ENCODE measurements around the gene HEXB. TPM values are rescaled to one million over a fixed set of nuclear protein-coding genes. Genes with fewer than 3 reads are reported as not detected.

Gene HEXB
- total and polyA plus RNA-seq, 2 of the 4 experiments (the other 2 are of a cell fraction), result 76.7 to 126 TPM

DNA sequence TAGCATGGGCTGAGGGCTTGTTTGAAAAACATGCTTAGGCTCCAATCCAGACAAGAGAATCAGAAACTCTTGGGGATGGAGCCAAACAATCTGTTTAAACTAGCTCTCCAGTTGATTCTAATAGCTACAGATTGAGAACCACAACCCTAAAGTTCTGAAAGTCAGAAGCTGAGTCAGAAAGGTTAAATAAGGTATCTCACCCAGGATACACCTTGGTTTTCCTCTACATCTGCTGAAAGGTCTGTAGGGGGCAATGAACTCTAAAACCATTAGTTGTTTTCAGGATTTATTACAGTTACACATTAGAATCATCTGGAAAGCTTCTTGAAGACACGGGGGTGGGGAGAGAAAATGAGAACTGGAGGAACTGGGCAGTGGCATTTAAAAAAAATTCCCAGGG lies 76.2 kb downstream of the HEXB start:
- Histone ChIP-seq H3K4me1 (ENCODE audit: control insufficient read depth, insufficient read depth, low read length) (peaks cover 7% of the 10 kb centered on the region), H2BK120ac (ENCODE audit: low read depth, low read length) (no peak overlapping the region), H3K14ac (replicated peaks; ENCODE audit: low read depth, low read length) (no peak overlapping the region), H4K20me1 (ENCODE audit: insufficient read depth, low read length) (no peaks in the 10 kb centered on the region), H2BK5ac (ENCODE audit: low read depth, low read length, poor library complexity, severe bottlenecking) (peak overlapping the region; percentile 10), H3K79me1 (ENCODE audit: low read depth in 1 of 2, low read length in 2 of 2) (peaks cover 8 to 29% of the 10 kb centered on the region in 2 experiments; a peak in 3 of 4 replicates), H3K9ac (ENCODE audit: low read depth, low read length) (no peak overlapping the region), H3K9me1 (ENCODE audit: insufficient read depth, low read length) (no peaks in the 10 kb centered on the region), H3K9me3 (ENCODE audit: control insufficient read depth, insufficient read depth, low read length) (no peaks in the 10 kb centered on the region), H4K8ac (ENCODE audit: low read depth in 2 of 2, low read length in 2 of 2) (no peak overlapping the region), H3K27me3 (ENCODE audit: control insufficient read depth, insufficient read depth, low read length) (no peaks in the 10 kb centered on the region), H3K56ac (ENCODE audit: extremely low read depth, insufficient read depth, low read length) (no peak overlapping the region), H3K4ac (ENCODE audit: low read depth, low read length) (no peak overlapping the region), H2AFZ (replicated peaks; ENCODE audit: low read length, poor library complexity) (no peak overlapping the region), H3K23ac (ENCODE audit: low read depth, low read length) (no peak overlapping the region), H4K5ac (ENCODE audit: low read depth, low read length) (peak overlapping the region; percentile 62; the same call in 1 of the 2 replicates), H2AK5ac (ENCODE audit: low read depth, low read length) (no peak overlapping the region), H4K91ac (ENCODE audit: insufficient read depth, low read depth, low read length) (no peak overlapping the region), H2AK9ac (replicated peaks; ENCODE audit: low read depth, low read length, poor library complexity) (no peak overlapping the region), H3K27ac (ENCODE audit: insufficient read depth, low read length) (no peak overlapping the region), H3K4me2 (ENCODE audit: low read depth, low read length) (no peak overlapping the region), H2BK15ac (ENCODE audit: low read depth, low read length) (no peak overlapping the region), H3K18ac (ENCODE audit: low read depth, low read length) (no peak overlapping the region), H3K4me3 (ENCODE audit: insufficient read depth, low read depth, low read length) (no peak overlapping the region), H3K36me3 (ENCODE audit: control insufficient read depth, insufficient read depth, low read length) (peaks cover 5% of the 10 kb centered on the region), H2BK20ac (ENCODE audit: low read depth, low read length) (no peak overlapping the region)
- POLR2A ChIA-PET (ENCODE audit: unreplicated experiment), result no interaction called here
- DNase-seq (peak; percentile 3), ATAC-seq (ENCODE audit: low read depth) (no peak)
- CTCF ChIA-PET, result no interaction called here
- BruUV-seq (replicated peaks), result no TSS peak
- whole genome bisulfite sequencing, 2 experiments (ENCODE audit: extremely low coverage in 2 of 2, insufficient read length in 1 of 2), result no CpG with 5 or more reads among the region's 1 CpG
- intact Hi-C loops (cut with micrococcal nuclease), result no loop called here
- in situ Hi-C loops (cut with MboI; ENCODE audit: low sequenced_read_pairs), result loop anchor here (25.0 kb wide), 1 partner anchor 601 kb away; no protein-coding TSS in a partner anchor
- TF ChIP-seq BHLHE40 (IDR thresholded peaks at IDR 0.05; ENCODE audit: low read depth, low read length) (no peak), MAFK (IDR thresholded peaks at IDR 0.05; ENCODE audit: low read depth, low read length) (no peak), RCOR1 (IDR thresholded peaks at IDR 0.05; ENCODE audit: insufficient replicate concordance, low read length) (no peak), RFX5 (IDR thresholded peaks at IDR 0.05; ENCODE audit: low read depth, low read length) (no peak), CHD1 (IDR thresholded peaks at IDR 0.05; ENCODE audit: low read depth, low read length) (no peak), NFE2L2 (IDR thresholded peaks at IDR 0.05; ENCODE audit: low read depth, low read length) (no peak), MXI1 (IDR thresholded peaks at IDR 0.05; ENCODE audit: borderline replicate concordance, low read depth, low read length) (no peak), SMC3 (IDR thresholded peaks at IDR 0.05; ENCODE audit: low read depth, low read length) (no peak), POLR2A (IDR thresholded peaks at IDR 0.05; ENCODE audit: low read depth, low read length) (no peak)
- TF ChIP-seq, protein P1, sequence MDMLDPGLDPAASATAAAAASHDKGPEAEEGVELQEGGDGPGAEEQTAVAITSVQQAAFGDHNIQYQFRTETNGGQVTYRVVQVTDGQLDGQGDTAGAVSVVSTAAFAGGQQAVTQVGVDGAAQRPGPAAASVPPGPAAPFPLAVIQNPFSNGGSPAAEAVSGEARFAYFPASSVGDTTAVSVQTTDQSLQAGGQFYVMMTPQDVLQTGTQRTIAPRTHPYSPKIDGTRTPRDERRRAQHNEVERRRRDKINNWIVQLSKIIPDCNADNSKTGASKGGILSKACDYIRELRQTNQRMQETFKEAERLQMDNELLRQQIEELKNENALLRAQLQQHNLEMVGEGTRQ (IDR thresholded peaks at IDR 0.05; ENCODE audit: low read depth, low read length), result no peak
- dilution Hi-C loops (cut with HindIII; ENCODE audit: low sequenced_read_pairs, unreplicated experiment), result no loop called here

Data from IMR-90 (cell line).